Measurements from ENCODE around the gene TLE6. TPM values are rescaled to one million over a fixed set of nuclear protein-coding genes. Genes with fewer than 3 reads are reported as not detected.

The TLE6 gene
- total and polyA plus RNA-seq, 2 donors (not counting 3 experiments of a cell fraction or from before 2014, with no cell fraction given) = 1.6 to 1.9 TPM

DNA sequence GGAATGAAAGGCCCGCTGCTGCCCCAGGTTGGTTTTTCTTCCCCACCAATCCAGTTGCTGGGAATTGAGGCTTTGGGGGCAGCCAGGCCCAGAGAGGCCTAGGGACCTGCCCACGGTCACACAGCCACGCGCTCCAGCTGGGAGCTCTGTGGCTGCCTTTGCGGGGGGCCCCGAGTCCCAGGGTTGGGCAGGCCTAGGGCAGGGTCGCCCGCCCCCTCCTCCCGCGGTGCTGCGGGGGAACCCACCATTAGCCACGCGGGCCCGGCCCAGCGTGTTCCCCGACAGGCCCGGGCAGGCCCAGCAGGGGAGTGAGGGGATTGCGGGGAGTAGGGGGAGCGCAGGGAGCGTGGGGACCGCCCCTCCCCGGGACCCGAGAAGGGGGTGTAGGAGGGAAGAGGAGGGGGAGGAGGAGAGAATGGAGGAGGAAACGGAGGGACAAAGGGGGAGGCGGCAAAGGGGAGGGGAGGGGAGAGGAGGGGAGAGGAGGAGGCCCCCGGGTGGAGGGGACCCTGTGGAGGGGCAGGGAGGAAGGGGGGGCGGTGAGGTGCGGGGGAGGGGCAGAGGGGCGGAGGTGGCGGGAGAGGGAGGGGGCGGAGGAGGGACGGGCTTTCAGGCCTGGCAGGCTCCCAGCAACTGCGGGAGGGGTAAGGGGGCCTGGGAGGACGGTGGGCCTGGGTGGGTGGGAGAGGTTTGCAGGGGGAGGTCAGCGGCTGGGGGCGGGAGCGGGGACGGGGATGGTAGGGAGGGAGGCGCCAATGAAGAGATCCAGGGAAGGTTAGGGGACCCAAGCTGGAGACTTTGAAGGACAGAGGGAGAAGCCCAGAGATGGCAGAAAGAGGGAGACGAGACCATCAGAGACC lies 64.6 kb downstream of the TLE6 start:
- TF ChIP-seq POLR2A (IDR thresholded peaks at IDR 0.05; ENCODE audit: low read depth, low read length) (no peak), JUN (IDR thresholded peaks at IDR 0.05; ENCODE audit: borderline replicate concordance, insufficient read depth, insufficient read length, low read depth) (no peak), FOS (IDR thresholded peaks at IDR 0.05; ENCODE audit: borderline replicate concordance, insufficient read depth, low read length) (no peak), POLR2AphosphoS5 (IDR thresholded peaks at IDR 0.05; ENCODE audit: insufficient read depth, low read depth, low read length) (no peak)
- TF ChIP-seq, protein P1, sequence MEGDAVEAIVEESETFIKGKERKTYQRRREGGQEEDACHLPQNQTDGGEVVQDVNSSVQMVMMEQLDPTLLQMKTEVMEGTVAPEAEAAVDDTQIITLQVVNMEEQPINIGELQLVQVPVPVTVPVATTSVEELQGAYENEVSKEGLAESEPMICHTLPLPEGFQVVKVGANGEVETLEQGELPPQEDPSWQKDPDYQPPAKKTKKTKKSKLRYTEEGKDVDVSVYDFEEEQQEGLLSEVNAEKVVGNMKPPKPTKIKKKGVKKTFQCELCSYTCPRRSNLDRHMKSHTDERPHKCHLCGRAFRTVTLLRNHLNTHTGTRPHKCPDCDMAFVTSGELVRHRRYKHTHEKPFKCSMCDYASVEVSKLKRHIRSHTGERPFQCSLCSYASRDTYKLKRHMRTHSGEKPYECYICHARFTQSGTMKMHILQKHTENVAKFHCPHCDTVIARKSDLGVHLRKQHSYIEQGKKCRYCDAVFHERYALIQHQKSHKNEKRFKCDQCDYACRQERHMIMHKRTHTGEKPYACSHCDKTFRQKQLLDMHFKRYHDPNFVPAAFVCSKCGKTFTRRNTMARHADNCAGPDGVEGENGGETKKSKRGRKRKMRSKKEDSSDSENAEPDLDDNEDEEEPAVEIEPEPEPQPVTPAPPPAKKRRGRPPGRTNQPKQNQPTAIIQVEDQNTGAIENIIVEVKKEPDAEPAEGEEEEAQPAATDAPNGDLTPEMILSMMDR (IDR thresholded peaks at IDR 0.05; ENCODE audit: extremely low read depth in 1 of 2, insufficient read depth in 1 of 2, low read depth in 1 of 2, low read length in 2 of 2) = no peak
- dilution Hi-C loops (cut with MboI; ENCODE audit: extremely low pct_ligation_motif_present, low sequenced_read_pairs) = no loop called here
- no peak overlapping the region for H3K4me3 ChIP-seq (replicated peaks in 1 of 3; ENCODE audit: insufficient read depth in 1 of 3, low read depth in 1 of 3, low read length in 3 of 3)
- intact Hi-C loops (cut with micrococcal nuclease) = no loop called here
- H3K79me2 ChIP-seq (ENCODE audit: control insufficient read depth, insufficient read depth, low read length) = no peaks in the 10 kb centered on the region
- H3K27ac ChIP-seq (ENCODE audit: insufficient read depth, low read depth, low read length) = no peak overlapping the region
- BruUV-seq (replicated peaks) = no TSS peak
- no peaks in the 10 kb centered on the region for H3K36me3 ChIP-seq (ENCODE audit: control insufficient read depth in 2 of 2, extremely low read depth in 1 of 2, insufficient read depth in 2 of 2, low read length in 2 of 2)
- no peak overlapping the region for H3K9ac ChIP-seq (replicated peaks; ENCODE audit: extremely low read depth, insufficient read depth, low read length)
- no peak overlapping the region for H3K4me2 ChIP-seq (ENCODE audit: insufficient read depth, low read length)
- H2AFZ ChIP-seq (ENCODE audit: low read depth, low read length) = peak overlapping the region; percentile 79
- H3K4me1 ChIP-seq (ENCODE audit: control insufficient read depth, extremely low read depth, insufficient read depth, low read length) = no peaks in the 10 kb centered on the region
- no peaks in the 10 kb centered on the region for H3K27me3 ChIP-seq (ENCODE audit: control insufficient read depth in 2 of 2, insufficient read depth in 2 of 2, low read length in 2 of 2)
- FAIRE-seq (no peak), DNase-seq (ENCODE audit: low read depth, low spot score) (no peak)
- H4K20me1 ChIP-seq (replicated peaks; ENCODE audit: control insufficient read depth, extremely low read depth, insufficient read depth, low read length) = no peaks in the 10 kb centered on the region
- ChIA-PET POLR2A (no interaction called here), CTCF (interaction anchor here (0.8 to 1.4 kb wide), 2 partner anchors 10 to 62 kb away, joined by 3 to 8 read pairs; no protein-coding TSS in a partner anchor)
- H3K9me3 ChIP-seq (replicated peaks; ENCODE audit: control insufficient read depth, insufficient read depth, low read length) = no peaks in the 10 kb centered on the region
- H3K9me1 ChIP-seq (replicated peaks; ENCODE audit: control insufficient read depth, extremely low read depth, insufficient read depth, low read length) = no peaks in the 10 kb centered on the region

Measured in endothelial cell of umbilical vein (primary cell).